Left ventricle myocardium superior (tissue), 1 donor: Measurements from ENCODE around the gene CRACR2B. TPM values are rescaled to one million over a fixed set of nuclear protein-coding genes. Genes with fewer than 3 reads are reported as not detected.

Source experiments
- ATAC-seq: fragments of 200-7000 bp; cut with Tn5 transposase; one replicate; pipeline ENCODE4 v1.9.1; 2020; ENCODE audit warnings: mild to moderate bottlenecking, moderate library complexity
- DNase-seq: peaks from one replicate; pipeline ENCODE4 v3.0.0-alpha.2; 2020
- intact Hi-C: fragments of 100-400 bp; cut with micrococcal nuclease; formaldehyde crosslinking; loops from one replicate; pipeline ENCODE4 v1.11.0; 2022
- total RNA-seq: library from RNA; stranded (reverse); fragmentation: NEBNext Ultra II Directional; extraction: Animal tissue kit (Norgen Biotek cat#: 25700); gene quantifications from one replicate; pipeline ENCODE4 v1.2.1, GENCODE V29; 2021
- donor health status: DM: no; HTN: yes; CAD: no; lungs with severe emphysema.

Gene CRACR2B
- total RNA-seq, 1 donor from 2014 or later: 31.0 TPM

DNA sequence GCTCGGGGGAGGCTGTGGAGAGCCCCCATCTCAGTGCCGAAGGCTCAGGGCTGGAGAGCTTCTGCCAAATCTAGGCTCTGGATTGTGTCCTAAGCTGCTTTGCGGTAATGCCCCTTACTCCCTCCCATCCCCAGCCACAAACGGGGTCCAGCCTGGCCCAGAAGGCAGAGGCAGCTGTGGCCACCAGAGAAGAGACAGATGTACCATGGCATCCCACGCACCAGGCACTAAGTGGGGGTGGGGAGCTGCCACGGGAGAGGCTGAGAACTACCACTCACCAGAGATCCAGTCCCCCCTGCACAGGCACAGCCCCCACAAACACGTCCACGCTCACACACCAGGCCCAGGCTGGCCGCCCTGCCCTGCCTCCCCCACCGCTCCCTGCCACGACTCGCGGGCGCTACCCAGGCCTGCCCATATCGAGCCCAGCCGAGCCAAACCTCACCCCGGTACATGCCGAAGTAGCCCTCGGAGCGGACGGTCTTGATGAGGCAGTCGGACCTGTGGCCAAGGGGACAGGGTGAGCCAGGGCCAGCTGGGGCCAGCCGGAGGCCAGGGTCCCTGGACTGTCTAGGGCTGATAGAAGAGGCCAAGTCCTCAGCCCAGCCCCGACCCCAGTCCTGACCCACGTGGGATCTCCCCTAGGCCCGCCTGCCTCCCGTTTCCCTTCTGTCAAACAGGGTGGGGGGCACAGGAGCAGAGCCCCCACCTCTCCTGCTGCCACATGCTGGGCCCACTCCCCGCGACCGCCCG is 33.5 kb upstream of the CRACR2B start:
- ATAC-seq (no peak), DNase-seq (no peak)
- intact Hi-C loops: no loop called here

DNA sequence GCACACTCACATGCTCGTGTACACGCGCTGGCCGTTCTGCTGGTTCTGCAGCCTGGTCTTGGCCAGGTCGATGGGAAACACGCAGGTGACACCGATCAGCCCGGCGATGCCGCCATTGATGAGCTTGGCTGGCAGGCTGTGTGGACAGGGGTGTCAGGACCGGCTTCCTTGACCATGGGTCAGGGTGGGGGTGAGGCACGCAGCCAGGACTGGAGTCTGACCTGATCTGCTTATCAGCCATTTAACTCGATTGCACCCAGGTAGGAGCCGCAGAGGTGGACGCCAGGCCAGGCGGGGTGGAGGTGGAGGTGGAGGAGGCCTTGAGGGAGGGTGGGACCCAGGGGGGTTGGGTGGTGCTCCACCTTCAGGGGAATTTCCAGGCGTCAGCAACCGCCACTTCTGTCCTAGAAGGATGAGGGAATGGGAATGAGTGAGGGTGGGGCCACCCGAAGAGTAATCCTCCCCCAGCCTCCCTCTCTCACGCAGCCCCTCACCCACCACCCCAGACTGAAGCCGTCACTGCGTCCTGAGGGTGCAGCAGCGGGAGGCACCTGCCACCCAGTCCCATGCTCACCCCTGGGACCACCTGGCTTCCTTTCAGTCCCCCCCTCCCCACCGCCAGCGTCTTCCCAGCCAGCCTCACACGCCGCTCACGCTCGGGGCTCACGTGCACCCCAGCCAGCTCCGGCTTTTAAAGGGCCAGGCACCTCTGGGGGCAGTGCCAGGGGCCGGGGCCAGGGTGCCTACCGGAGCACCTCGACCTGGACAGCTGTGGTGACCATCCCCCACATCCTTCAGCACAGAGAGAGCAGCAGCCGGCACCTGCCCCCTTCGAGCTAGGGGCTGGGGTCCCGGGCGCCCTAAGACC is 32.7 kb upstream of the CRACR2B start:
- intact Hi-C loops: no loop called here
- DNase-seq: peak; percentile 34
- no peak for ATAC-seq

DNA sequence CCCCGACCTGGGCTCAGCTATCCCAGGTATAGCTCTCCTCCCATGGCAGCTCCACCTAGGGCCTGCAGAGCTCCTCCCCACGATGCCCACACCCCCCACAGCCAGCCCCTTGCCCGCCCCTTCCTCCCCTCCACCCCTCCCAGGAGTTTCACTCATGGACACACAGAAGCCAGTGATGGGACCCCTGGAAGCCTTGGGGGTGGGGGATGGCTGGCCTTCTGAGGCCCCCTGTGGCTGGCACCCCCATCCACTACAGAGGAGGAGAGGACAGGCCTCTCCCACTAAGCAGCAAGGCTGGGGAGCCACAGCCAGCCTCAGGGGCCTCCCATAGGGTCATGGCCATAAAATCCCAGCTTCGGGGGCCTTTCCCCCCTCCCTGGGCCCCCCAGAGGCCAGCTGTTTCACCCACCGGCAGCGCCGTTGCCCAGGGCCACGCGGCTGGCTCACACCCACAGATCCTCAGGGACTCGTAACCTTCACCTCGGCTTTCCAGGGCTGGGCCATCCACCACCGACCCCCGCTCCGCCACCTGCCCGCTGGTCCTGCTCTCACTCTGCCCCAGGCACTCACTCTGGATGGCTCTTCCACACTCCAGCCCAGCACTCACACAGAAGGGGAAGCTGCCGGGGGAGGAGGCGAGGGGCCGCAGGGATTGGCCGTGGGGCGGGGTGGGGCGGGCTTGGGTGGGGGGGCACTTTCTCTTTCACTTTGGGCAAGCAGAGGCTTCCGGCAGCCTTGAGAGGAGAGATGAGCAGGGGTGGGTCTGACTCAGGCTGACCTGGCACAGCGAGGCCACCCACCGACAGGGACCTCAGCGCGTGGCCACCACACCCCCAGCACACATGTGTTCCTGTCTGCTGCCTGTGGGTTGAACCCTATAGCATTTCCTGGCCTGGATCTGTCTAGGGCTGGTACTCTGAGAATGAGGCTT is 31.8 kb upstream of the CRACR2B start:
- peak; percentile 81 for DNase-seq
- peak; percentile 57 for ATAC-seq
- intact Hi-C loops: no loop called here

DNA sequence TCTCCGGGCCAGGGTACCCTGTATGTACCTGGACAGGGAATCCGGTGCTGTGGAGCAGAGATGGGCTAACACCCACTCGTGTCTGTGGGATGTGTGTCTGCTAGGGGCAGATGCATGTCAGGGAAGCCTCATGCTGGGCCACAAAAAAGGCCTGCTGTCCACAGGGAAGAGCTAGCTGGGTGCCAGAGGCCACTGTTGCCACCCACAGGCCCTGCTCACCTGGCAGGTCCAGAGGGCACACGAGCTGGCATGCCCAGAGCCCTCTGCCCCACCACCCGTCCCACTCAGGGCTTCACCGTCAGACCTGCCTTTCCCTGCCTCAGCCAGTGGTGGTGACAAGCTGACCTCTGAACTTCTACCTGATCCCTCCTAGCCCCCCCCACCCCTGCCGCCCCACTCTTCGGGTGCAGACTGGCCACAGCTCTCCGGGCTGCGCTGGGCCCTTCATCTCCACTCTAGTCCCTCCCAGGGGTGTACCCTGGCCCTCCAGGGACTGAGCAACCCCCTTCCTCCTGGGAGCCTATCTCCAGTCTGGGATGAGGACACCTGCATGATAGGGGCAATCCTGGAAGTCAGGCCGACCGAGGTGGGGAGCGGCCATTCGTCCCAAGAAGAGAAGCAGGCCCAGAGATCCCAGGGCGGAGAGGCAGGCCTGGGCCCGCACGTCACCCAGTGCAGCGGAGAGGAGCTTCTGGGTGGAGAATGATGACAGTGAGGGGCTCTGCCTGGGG is 31.0 kb upstream of the CRACR2B start:
- intact Hi-C loops: no loop called here

DNA sequence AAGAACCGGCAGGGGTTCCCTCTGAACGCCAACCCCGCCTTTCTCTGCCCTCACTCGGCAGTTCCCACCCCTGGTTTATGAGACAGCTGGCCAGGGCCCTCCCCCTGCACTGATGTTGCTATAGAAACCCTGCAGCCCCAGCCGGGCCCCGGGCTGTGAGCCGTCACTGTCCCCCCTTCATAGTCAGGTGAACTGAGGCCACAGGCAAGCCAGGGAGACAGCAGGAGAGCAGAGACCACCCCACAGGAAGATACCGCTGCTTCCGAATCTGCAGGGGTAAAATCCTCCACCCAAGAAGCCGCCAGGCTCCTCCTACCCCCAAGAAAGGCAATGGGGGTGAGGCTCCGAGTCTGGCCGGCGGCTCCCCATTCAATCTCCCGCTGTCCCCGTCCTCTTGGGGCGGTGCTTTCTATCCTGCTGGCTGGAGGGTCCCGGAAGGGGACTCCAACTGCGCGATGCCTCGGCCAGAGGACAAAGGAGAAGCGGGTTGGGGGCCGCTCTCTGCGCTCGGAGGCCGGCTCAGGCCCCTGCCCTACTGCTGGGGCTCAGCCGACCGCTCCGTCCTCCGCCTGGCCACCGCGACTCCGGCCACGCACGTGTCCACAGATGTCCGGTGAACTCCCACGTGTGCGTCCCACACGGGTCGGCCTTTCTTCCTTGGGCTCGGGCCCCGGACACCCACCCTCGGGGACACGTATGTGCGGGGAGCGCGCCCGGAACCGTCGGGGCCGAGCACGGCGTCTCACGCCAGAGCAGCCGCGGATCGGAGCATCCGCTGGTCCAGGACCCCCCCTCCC is 30.2 kb upstream of the CRACR2B start:
- ATAC-seq: peak; percentile 57
- peak; percentile 78 for DNase-seq
- intact Hi-C loops: no loop called here

More for the DNA sequence above, 31.0 kb upstream of the CRACR2B start:
- DNase-seq: peak; percentile 34
- no peak for ATAC-seq

DNA sequence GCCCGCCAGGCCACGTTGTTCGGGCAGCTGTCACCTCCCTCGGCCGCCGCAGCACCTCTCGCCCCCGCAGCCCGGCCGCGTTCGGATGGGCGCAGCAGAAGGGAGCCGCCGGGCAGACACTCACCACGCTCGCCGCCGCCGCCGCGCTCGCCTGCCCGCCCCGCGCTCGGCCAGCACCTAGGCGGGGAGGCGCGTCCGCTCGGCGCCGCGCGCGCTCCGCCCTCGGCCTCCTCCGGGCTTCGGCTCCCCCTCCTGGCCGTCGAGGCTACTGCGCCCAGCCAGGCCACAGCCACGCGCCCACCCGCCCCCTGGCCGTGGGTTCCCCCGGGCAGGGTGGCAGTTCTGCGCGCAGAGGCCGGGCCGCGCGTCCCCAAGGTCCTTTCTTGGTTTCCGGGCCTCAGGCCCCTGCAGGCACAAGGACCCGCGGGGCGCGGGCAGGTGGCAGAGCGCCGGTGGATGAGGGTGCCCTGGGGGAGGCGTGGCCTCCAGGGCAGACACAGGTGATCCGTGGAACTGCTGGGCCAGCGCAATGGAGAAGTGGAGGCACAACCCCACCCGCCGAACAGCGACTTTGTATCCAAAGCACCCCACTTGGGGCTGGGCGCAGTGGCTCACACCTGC is 29.5 kb upstream of the CRACR2B start, which contains the start of gene SLC25A22:
Gene SLC25A22 (minus strand): TSS at position 189 of the 621 bp plus-strand sequence. CDS start 3,275 bp downstream, outside the sequence.
- intact Hi-C loops: no loop called here
- ATAC-seq (peak; percentile 76), DNase-seq (peak; percentile 90)

DNA sequence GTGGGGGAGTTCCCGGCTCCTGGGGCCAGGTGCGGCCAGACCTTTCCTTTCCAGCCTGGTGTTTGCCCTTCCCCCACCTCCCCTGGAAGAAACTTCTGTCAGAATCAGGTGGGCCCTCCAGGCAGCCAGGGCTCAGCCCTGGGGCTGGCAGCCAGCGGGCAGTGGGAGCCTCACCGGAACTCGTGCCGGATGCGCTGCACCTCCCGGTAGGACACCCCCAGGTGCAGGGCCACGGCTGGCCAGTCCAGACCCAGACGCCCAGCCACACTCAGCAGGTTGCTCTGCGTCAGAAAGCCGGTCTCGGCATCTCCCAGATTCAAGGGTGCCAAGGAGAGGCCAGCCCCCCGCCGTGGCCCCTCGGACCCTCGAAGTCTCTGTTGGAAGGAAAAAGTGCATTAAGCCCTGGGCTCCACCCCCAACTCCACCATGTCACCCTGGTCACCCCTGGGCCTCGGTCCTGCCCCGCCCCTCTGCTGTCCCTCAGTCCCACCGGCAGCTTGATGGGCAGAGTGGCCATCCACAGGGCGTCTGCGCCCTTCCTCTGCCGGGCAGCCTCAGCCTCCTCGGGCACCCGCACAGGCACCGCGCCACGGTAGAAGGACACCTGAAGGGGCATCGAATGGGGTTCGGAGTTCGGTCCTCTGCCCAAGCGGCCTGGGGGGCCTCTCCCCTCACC is 27.9 kb upstream of the CRACR2B start:
- no peak for ATAC-seq
- intact Hi-C loops: no loop called here
- peak; percentile 31 for DNase-seq

DNA sequence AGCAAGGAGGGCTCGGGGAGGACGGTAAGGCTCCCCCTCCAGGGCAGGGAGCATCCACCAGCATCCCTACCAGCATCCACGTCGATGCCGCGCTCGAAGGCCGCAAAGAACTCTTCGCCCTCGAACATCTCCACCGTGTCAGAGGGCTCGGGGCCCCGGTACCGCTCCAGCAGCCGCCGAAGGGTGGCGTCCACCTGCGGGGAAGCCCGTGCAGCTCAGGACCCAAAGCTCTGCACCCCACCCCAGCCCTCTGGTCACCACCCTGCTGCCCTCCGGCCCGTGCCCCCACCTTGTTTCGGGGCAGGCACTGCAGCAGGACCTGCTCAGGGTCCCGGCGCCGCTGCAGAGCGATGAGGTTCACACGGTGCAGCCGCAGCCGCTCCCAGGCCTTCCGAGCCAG is 27.2 kb upstream of the CRACR2B start:
- DNase-seq: peak; percentile 36
- intact Hi-C loops: no loop called here
- no peak for ATAC-seq

DNA sequence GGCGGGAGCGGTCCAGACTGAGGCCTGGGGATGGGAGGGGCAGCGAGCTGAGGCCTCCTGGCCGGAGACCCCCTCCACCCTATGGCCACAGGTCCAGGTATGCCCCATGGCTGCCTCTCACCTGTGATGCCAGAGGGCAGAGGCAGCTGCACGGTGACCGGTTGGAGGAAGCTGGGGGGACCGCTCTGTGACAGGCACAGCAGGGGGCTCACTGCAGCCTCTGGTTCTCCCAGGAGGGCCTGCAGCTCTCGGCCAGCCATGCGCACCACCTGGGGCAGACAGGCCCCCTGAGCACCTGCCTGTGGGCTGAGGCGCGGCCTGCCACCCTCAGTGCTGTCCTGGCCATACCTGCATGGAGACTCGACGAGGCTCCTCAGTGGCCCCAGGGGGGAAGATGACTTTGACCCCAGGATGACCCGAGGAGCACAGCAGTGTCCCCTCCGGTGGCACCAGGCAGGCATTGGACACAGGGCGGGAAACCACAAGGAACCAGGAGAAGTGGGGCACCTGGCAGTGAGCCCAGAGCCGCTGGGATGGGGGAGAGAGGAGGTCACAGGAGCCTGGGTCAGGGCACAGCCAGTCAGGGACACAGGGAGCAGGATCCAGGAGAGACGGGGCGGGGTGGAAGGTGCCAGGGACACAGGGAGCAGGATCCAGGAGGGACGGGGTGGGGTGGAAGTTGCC is 26.5 kb upstream of the CRACR2B start:
- DNase-seq (no peak), ATAC-seq (no peak)
- intact Hi-C loops: no loop called here

DNA sequence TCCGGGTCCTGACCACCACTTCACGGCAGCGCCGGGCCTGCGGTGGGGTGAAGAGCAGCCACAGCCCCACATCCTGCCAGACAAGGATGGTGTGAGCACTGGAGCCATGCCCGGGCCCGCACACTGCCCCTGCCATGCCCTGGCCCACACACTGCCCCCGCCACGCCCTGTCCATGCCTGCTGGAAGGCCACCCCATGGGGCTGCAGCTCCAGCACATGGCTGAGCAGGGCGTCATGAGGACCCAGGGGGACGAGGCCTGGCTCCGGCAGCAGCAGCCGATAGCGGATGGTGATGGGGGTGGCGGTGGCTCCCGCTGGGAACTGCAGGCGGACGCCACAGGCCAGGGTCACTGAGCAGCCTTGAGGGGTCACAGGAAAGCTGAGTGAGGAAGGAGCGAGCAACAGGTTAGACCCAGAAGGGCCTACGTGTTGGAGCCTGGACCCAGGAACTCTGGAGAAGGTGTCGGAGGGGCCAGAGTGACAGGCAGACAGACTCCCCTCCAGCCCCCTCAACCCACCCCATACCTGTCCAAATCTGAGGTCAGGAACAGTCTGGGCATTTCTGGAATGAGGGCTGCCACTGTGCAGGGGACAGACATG is 25.6 kb upstream of the CRACR2B start:
- intact Hi-C loops: no loop called here
- DNase-seq (no peak), ATAC-seq (no peak)

DNA sequence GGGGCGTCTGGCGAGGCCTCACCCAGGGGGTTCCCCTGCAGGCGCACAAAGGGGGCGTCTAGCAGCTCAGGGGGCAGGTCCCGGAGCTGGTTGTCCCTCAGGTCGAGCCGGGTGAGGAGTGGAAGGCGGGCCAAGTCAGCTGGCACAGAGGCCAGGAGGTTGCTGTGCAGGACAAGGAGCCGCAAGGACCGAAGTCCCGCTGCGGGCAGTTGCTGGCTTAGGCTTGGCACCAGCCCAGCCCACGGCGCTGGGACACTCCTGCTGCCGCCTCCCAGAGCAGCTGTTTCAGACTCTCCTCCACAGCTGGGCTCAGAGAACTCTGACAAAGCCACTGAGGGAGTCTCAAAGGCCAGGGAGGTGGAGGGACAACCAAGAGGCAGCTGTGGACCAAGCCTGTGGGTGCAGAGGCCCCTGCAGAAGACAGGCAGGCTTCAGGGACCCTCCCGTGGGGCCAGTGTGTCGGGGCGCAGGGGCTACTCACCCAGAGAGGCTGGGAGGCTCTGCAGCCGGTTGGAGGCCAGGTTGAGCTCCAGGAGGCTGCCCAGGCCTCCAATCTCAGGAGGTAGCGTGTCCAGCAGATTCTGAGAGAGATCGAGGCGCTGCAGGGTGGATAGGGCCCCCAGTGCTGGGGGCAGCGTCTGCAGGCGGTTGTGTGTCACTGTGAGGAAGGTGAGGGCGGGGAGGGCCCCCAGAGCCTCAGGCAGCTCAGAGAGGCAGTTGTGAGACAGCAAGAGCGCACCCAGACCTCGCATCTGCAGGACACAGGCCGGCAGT is 24.8 kb upstream of the CRACR2B start:
- intact Hi-C loops: no loop called here
- ATAC-seq: no peak
- no peak for DNase-seq

DNA sequence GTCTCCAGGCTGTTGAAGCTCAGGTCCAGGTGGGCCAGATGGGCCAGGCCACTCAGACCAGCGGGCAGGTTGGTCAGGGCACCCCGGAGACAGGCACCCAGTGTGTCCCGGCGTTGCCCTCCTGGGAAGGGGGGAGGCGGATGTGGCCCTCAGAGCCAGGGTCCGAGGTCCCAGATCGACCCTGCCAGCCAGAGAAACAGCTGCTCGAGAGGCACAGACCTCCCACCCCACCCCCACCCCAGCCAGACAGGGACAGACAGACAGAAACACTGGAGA is 24.3 kb upstream of the CRACR2B start:
- intact Hi-C loops: no loop called here
- ATAC-seq: no peak
- no peak for DNase-seq

DNA sequence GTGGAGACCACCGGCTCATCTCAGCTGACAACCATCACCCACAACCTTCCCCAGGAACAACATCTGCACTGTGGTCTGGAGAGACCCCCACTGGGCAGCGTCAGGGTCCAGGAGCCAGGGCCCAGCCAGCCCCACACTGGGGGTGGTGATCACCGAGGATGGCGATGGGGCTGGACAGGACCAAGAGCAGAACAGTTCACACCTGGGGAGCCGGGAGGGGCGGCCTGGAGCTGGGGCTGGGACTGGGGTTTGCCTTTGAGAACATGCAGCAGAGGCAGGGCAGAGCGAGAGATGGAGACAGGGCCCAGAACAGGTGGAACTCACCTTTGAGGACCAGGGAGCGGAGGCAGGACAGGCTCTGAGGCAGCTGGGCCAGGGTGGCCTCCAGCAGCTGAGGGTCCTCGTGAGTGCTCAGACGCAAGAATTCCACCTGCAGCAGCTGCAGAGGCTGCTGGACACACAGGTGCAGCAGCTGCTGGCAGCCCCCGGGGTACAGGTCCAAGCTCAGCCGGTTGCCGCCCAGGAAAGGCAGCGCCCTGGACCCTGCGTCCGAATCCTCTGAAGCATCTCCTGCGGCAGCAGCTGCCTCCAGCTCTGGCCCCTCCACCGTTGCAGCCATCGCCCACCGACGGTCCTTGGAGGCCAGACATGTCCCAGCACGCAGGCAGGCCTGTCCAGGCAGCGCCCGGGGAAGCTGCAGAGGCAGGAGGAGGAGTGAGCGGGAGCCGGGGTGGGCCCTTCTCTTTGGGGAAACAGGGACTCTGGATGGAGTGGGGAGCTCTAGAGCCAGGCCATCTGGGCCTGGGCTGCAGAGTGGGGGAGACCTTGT is 23.7 kb upstream of the CRACR2B start:
- ATAC-seq (no peak), DNase-seq (no peak)
- intact Hi-C loops: no loop called here

DNA sequence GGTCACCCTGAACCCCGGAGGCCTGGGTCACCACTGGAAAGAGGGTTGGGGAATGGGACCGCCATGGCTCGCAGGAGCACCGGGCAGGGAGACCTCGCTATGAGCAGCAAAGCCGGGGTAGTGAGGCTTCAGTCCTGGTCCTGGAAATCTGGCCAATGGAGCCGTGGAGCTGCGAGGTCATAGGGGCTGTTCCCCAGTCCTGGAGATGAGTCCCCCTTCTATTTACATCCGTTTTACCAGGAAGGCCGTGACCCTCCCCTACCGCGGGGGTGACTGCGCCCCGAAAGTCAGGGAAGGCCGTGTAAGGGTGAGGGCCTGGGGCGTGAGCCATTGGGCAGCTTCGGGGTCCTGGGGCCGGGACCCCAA is 23.1 kb upstream of the CRACR2B start:
- DNase-seq: no peak
- no peak for ATAC-seq
- intact Hi-C loops: no loop called here
